ENCODE results near the gene ISCA2.

ISCA2 gene

GRCh38 chr14:74486164-74486563 is 7.4 kb upstream of the ISCA2 start:
- no peak for DNase-seq

- DNase-seq, result no peak
These were observed 4.7 kb upstream of the ISCA2 start for GRCh38 chr14:74488786-74489397.

GRCh38 chr14:74490486-74490885 is 3.1 kb upstream of the ISCA2 start:
- DNase-seq, result no peak

GRCh38 chr14:74491956-74492775 is 1.4 kb upstream of the ISCA2 start:
- DNase-seq, result no peak

GRCh38 chr14:74492776-74493342 is 706 bp upstream of the ISCA2 start, which contains the start of gene NPC2:
Gene NPC2, minus strand, starts transcription at chr14:74493305. Its CDS starts 31 bp downstream, at chr14:74493274.
- no peak for DNase-seq

- DNase-seq, result no peak
These were observed 1.8 kb downstream of the ISCA2 start for GRCh38 chr14:74495356-74495755.

GRCh38 chr14:74500417-74501134 is 7.0 kb downstream of the ISCA2 start:
- no peak for DNase-seq

- DNase-seq, result no peak
These were observed 7.6 kb downstream of the ISCA2 start for GRCh38 chr14:74501135-74501614.

GRCh38 chr14:74501691-74502090 is 8.1 kb downstream of the ISCA2 start:
- no peak for DNase-seq

GRCh38 chr14:74502236-74503019 is 8.9 kb downstream of the ISCA2 start:
- DNase-seq, result no peak

- DNase-seq, result no peak
These were observed 9.8 kb downstream of the ISCA2 start for GRCh38 chr14:74503291-74503937.

GRCh38 chr14:74503938-74504335 is 10.4 kb downstream of the ISCA2 start:
- no peak for DNase-seq

GRCh38 chr14:74504412-74504811 is 10.8 kb downstream of the ISCA2 start:
- no peak for DNase-seq

GRCh38 chr14:74504874-74505720 is 11.5 kb downstream of the ISCA2 start:
- no peak for DNase-seq

GRCh38 chr14:74505831-74506230 is 12.3 kb downstream of the ISCA2 start:
- DNase-seq, result no peak

- no peak for DNase-seq
These were observed 12.9 kb downstream of the ISCA2 start for GRCh38 chr14:74506411-74506851.

- DNase-seq, result no peak
These were observed 13.5 kb downstream of the ISCA2 start for GRCh38 chr14:74507085-74507484.

- DNase-seq, result no peak
These were observed 14.3 kb downstream of the ISCA2 start for GRCh38 chr14:74507840-74508239.

GRCh38 chr14:74508292-74508731 is 14.7 kb downstream of the ISCA2 start:
- DNase-seq, result no peak

GRCh38 chr14:74508844-74509428 is 15.4 kb downstream of the ISCA2 start:
- no peak for DNase-seq

Data from activated gamma-delta T cell treated with Interleukin-2 at 50 U/mL for 16 hours (primary cell).